Activated CD4-positive, alpha-beta T cell treated with anti-CD3 and anti-CD28 coated beads, Interleukin-2, amount 10 ng/mL, durations not matched to agents 7 days and 5 days (primary cell): ENCODE data around the gene SKIC3. TPM values are rescaled to one million over a fixed set of nuclear protein-coding genes. Genes with fewer than 3 reads are reported as not detected.
A peak's percentile ranks its signal among the peaks of the same experiment; 100 is the strongest.

ENCODE experiments used
- CTCF ChIA-PET: fragments of 350-600 bp; sonication (Branson Sonifier 250); formaldehyde crosslinking; loops from one replicate; lab custom pipeline; 2021; ENCODE audit warnings: antibody characterized with exemption; lab: Charles Lee
- POLR2A ChIA-PET: fragments of 350-600 bp; sonication (Branson Sonifier 250); formaldehyde crosslinking; loops from one replicate; lab custom pipeline; 2021; ENCODE audit warnings: antibody characterized with exemption; lab: Charles Lee
- DNase-seq: peaks from one replicate; pipeline ENCODE4 v3.0.0-alpha.2; 2020
- H3K27ac Mint-ChIP-seq: one replicate; pipeline ENCODE4 v1.8.0; 2021; ENCODE audit warnings: mild to moderate bottlenecking, moderate library complexity, mixed read lengths
- H3K27me3 Mint-ChIP-seq: one replicate; pipeline ENCODE4 v1.8.0; 2021; ENCODE audit warnings: mixed read lengths
- H3K36me3 Mint-ChIP-seq: one replicate; pipeline ENCODE4 v1.8.0; 2021; ENCODE audit warnings: low read depth, mixed read lengths
- H3K4me1 Mint-ChIP-seq: one replicate; pipeline ENCODE4 v1.8.0; 2021; ENCODE audit warnings: mixed read lengths
- H3K4me3 Mint-ChIP-seq: one replicate; pipeline ENCODE4 v1.8.0; 2021; ENCODE audit warnings: mild to moderate bottlenecking, moderate library complexity, mixed read lengths
- H3K9me3 Mint-ChIP-seq: one replicate; pipeline ENCODE4 v1.8.0; 2021; ENCODE audit warnings: mixed read lengths
- total RNA-seq, 2 experiments: library from RNA; stranded (reverse); gene quantifications; one replicate each; pipeline ENCODE4 v1.2.3, GENCODE V29; 2021

Gene SKIC3
- total RNA-seq, 2 experiments from 2014 or later = 74.6 to 74.9 TPM

- Mint-ChIP-seq H3K36me3 (peaks cover 7% of the 10 kb centered on the region), H3K4me3 (no peak overlapping the region), H3K27me3 (no peaks in the 10 kb centered on the region), H3K9me3 (no peaks in the 10 kb centered on the region), H3K27ac (no peak overlapping the region), H3K4me1 (peaks cover 3% of the 10 kb centered on the region)
- ChIA-PET CTCF (no interaction called here), POLR2A (no interaction called here)
- no peak for DNase-seq
Measured at GRCh38 chr5:95562282-95562681, 7.5 kb upstream of the SKIC3 start.

GRCh38 chr5:95557841-95558240 lies 3.1 kb upstream of the SKIC3 start:
- Mint-ChIP-seq H3K36me3 (peaks cover 5% of the 10 kb centered on the region), H3K27me3 (no peaks in the 10 kb centered on the region), H3K27ac (no peak overlapping the region), H3K4me3 (no peak overlapping the region), H3K4me1 (peaks cover 27% of the 10 kb centered on the region), H3K9me3 (no peaks in the 10 kb centered on the region)
- DNase-seq = no peak
- ChIA-PET CTCF (interaction anchor here (0.6 to 0.9 kb wide), 2 partner anchors 24 to 177 kb away, joined by 4 to 5 read pairs; no protein-coding TSS in a partner anchor), POLR2A (no interaction called here)

- peak overlapping the region; percentile 94 for H3K27ac Mint-ChIP-seq
- peaks cover 19% of the 10 kb centered on the region for H3K36me3 Mint-ChIP-seq
- ChIA-PET POLR2A (no interaction called here), CTCF (interaction anchor here (0.6 to 1.0 kb wide), 2 partner anchors 66 to 181 kb away, joined by 3 read pairs; no protein-coding TSS in a partner anchor)
- H3K4me3 Mint-ChIP-seq = peak overlapping the region; percentile 87
- H3K27me3 Mint-ChIP-seq = no peaks in the 10 kb centered on the region
- peaks cover 44% of the 10 kb centered on the region for H3K4me1 Mint-ChIP-seq
- no peak for DNase-seq
- no peaks in the 10 kb centered on the region for H3K9me3 Mint-ChIP-seq
Measured at GRCh38 chr5:95555553-95555952, 776 bp upstream of the SKIC3 start.

GRCh38 chr5:95554331-95554646 lies 488 bp downstream of the SKIC3 start:
- Mint-ChIP-seq H3K27ac (peak overlapping the region; percentile 94), H3K4me1 (peaks cover 46% of the 10 kb centered on the region), H3K36me3 (peaks cover 25% of the 10 kb centered on the region), H3K4me3 (peak overlapping the region; percentile 87), H3K27me3 (no peaks in the 10 kb centered on the region), H3K9me3 (no peaks in the 10 kb centered on the region)
- POLR2A ChIA-PET = no interaction called here
- no peak for DNase-seq
- CTCF ChIA-PET = interaction anchor here (1.0 kb wide), 1 partner anchor 67 kb away, joined by 3 read pairs; no protein-coding TSS in a partner anchor

- no peak overlapping the region for H3K27ac Mint-ChIP-seq
- ChIA-PET CTCF (no interaction called here), POLR2A (no interaction called here)
- H3K4me3 Mint-ChIP-seq = no peak overlapping the region
- peaks cover 38% of the 10 kb centered on the region for H3K36me3 Mint-ChIP-seq
- H3K9me3 Mint-ChIP-seq = no peaks in the 10 kb centered on the region
- peaks cover 31% of the 10 kb centered on the region for H3K4me1 Mint-ChIP-seq
- DNase-seq = no peak
- H3K27me3 Mint-ChIP-seq = no peaks in the 10 kb centered on the region
Measured at GRCh38 chr5:95549030-95549429, 5.7 kb downstream of the SKIC3 start.

GRCh38 chr5:95543017-95543705 lies 11.6 kb downstream of the SKIC3 start:
- Mint-ChIP-seq H3K9me3 (no peaks in the 10 kb centered on the region), H3K4me1 (peaks cover 7% of the 10 kb centered on the region), H3K36me3 (peaks cover 40% of the 10 kb centered on the region), H3K27me3 (no peaks in the 10 kb centered on the region), H3K27ac (no peak overlapping the region), H3K4me3 (no peak overlapping the region)
- POLR2A ChIA-PET = no interaction called here
- CTCF ChIA-PET = interaction anchor here (0.9 to 2.7 kb wide), 3 partner anchors 8 to 81 kb away, joined by 3 to 6 read pairs (median 4); no protein-coding TSS in a partner anchor
- DNase-seq = no peak

- CTCF ChIA-PET = no interaction called here
- H3K36me3 Mint-ChIP-seq = peaks cover 64% of the 10 kb centered on the region
- H3K4me1 Mint-ChIP-seq = peaks cover 13% of the 10 kb centered on the region
Measured at GRCh38 chr5:95537501-95537900, 17.3 kb downstream of the SKIC3 start.

GRCh38 chr5:95533761-95534160 lies 21.0 kb downstream of the SKIC3 start:
- CTCF ChIA-PET = interaction anchor here (0.8 to 1.0 kb wide), 2 partner anchors 8 to 12 kb away, joined by 3 to 4 read pairs; no protein-coding TSS in a partner anchor
- Mint-ChIP-seq H3K4me1 (peaks cover 13% of the 10 kb centered on the region), H3K27ac (no peak overlapping the region)

More at GRCh38 chr5:95537501-95537900, 17.3 kb downstream of the SKIC3 start:
- POLR2A ChIA-PET = no interaction called here
- Mint-ChIP-seq H3K27ac (no peak overlapping the region), H3K9me3 (no peaks in the 10 kb centered on the region), H3K4me3 (no peak overlapping the region), H3K27me3 (no peaks in the 10 kb centered on the region)
- no peak for DNase-seq

GRCh38 chr5:95533106-95533505 lies 21.7 kb downstream of the SKIC3 start:
- Mint-ChIP-seq H3K9me3 (no peaks in the 10 kb centered on the region), H3K4me3 (no peak overlapping the region), H3K4me1 (peaks cover 13% of the 10 kb centered on the region), H3K27me3 (no peaks in the 10 kb centered on the region), H3K27ac (no peak overlapping the region), H3K36me3 (peaks cover 62% of the 10 kb centered on the region)
- CTCF ChIA-PET = interaction anchor here (0.7 to 1.2 kb wide), 2 partner anchors 10 to 11 kb away, joined by 3 to 4 read pairs; no protein-coding TSS in a partner anchor
- no peak for DNase-seq
- POLR2A ChIA-PET = no interaction called here

More at GRCh38 chr5:95533761-95534160, 21.0 kb downstream of the SKIC3 start:
- no peak for DNase-seq
- Mint-ChIP-seq H3K36me3 (peaks cover 57% of the 10 kb centered on the region), H3K4me3 (no peak overlapping the region), H3K27me3 (no peaks in the 10 kb centered on the region), H3K9me3 (no peaks in the 10 kb centered on the region)
- POLR2A ChIA-PET = no interaction called here

GRCh38 chr5:95532415-95532814 lies 22.4 kb downstream of the SKIC3 start:
- Mint-ChIP-seq H3K9me3 (no peaks in the 10 kb centered on the region), H3K27ac (no peak overlapping the region), H3K27me3 (no peaks in the 10 kb centered on the region), H3K4me3 (no peak overlapping the region), H3K36me3 (peaks cover 66% of the 10 kb centered on the region), H3K4me1 (peaks cover 13% of the 10 kb centered on the region)
- POLR2A ChIA-PET = no interaction called here
- DNase-seq = no peak
- CTCF ChIA-PET = interaction anchor here (0.7 to 1.2 kb wide), 3 partner anchors 9 to 11 kb away, joined by 3 to 4 read pairs (median 3); no protein-coding TSS in a partner anchor

- Mint-ChIP-seq H3K4me3 (no peak overlapping the region), H3K27me3 (no peaks in the 10 kb centered on the region), H3K4me1 (peaks cover 13% of the 10 kb centered on the region), H3K36me3 (peaks cover 66% of the 10 kb centered on the region), H3K27ac (no peak overlapping the region), H3K9me3 (no peaks in the 10 kb centered on the region)
- ChIA-PET CTCF (no interaction called here), POLR2A (no interaction called here)
- no peak for DNase-seq
Measured at GRCh38 chr5:95531491-95531890, 23.3 kb downstream of the SKIC3 start.

- H3K4me3 Mint-ChIP-seq = no peak overlapping the region
- CTCF ChIA-PET = no interaction called here
- POLR2A ChIA-PET = no interaction called here
- no peak overlapping the region for H3K27ac Mint-ChIP-seq
- peaks cover 13% of the 10 kb centered on the region for H3K4me1 Mint-ChIP-seq
- DNase-seq = no peak
- no peaks in the 10 kb centered on the region for H3K27me3 Mint-ChIP-seq
- H3K9me3 Mint-ChIP-seq = no peaks in the 10 kb centered on the region
- peaks cover 67% of the 10 kb centered on the region for H3K36me3 Mint-ChIP-seq
Measured at GRCh38 chr5:95530416-95530815, 24.4 kb downstream of the SKIC3 start.

GRCh38 chr5:95528565-95528964 lies 26.2 kb downstream of the SKIC3 start:
- Mint-ChIP-seq H3K4me1 (peaks cover 4% of the 10 kb centered on the region), H3K9me3 (no peaks in the 10 kb centered on the region), H3K27ac (no peak overlapping the region), H3K27me3 (no peaks in the 10 kb centered on the region), H3K36me3 (peaks cover 60% of the 10 kb centered on the region), H3K4me3 (no peak overlapping the region)
- no peak for DNase-seq
- CTCF ChIA-PET = no interaction called here
- POLR2A ChIA-PET = no interaction called here
